ENCODE results near the gene MGME1. TPM values are rescaled to one million over a fixed set of nuclear protein-coding genes. Genes with fewer than 3 reads are reported as not detected.
"Not testable (repeated sequence)": the region's sequence is repeated elsewhere in the genome, so short reads cannot be mapped to it uniquely, and the experiment has no call there.

MGME1 gene
- total RNA-seq, 1 experiment from 2014 or later = 56.0 TPM

DNA sequence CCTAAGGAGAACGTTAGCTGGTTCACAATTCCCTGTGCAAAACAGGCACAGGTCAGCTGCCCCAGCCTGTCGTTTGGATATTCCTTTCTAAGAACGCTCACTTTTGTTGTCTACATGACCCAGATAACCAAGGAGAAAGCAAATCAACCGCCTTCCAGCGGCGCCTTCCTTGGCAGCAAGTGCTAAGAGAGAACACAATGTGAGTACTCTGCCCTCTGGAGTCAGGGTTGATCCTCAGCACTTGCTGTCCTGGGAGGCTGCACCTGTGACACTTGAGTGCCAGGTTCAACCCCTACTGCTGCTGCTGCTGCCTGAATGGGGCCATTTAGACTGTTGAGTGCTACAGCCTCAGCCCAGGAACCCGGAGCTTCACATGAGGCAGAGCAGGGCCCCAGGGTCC, 52.1 kb downstream of the MGME1 start (continued):
- TF ChIP-seq, protein P1, sequence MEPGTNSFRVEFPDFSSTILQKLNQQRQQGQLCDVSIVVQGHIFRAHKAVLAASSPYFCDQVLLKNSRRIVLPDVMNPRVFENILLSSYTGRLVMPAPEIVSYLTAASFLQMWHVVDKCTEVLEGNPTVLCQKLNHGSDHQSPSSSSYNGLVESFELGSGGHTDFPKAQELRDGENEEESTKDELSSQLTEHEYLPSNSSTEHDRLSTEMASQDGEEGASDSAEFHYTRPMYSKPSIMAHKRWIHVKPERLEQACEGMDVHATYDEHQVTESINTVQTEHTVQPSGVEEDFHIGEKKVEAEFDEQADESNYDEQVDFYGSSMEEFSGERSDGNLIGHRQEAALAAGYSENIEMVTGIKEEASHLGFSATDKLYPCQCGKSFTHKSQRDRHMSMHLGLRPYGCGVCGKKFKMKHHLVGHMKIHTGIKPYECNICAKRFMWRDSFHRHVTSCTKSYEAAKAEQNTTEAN (CRISPR knock-in tag; IDR thresholded peaks at IDR 0.05) = no peak
- no peak for TF ChIP-seq ZNF263 (CRISPR knock-in tag; IDR thresholded peaks at IDR 0.05; ENCODE audit: low read depth)
- TF ChIP-seq NR3C1 (CRISPR knock-in tag; conservative IDR thresholded peaks at IDR 0.05; ENCODE audit: low read depth) = no peak
- TF ChIP-seq, protein P2, sequence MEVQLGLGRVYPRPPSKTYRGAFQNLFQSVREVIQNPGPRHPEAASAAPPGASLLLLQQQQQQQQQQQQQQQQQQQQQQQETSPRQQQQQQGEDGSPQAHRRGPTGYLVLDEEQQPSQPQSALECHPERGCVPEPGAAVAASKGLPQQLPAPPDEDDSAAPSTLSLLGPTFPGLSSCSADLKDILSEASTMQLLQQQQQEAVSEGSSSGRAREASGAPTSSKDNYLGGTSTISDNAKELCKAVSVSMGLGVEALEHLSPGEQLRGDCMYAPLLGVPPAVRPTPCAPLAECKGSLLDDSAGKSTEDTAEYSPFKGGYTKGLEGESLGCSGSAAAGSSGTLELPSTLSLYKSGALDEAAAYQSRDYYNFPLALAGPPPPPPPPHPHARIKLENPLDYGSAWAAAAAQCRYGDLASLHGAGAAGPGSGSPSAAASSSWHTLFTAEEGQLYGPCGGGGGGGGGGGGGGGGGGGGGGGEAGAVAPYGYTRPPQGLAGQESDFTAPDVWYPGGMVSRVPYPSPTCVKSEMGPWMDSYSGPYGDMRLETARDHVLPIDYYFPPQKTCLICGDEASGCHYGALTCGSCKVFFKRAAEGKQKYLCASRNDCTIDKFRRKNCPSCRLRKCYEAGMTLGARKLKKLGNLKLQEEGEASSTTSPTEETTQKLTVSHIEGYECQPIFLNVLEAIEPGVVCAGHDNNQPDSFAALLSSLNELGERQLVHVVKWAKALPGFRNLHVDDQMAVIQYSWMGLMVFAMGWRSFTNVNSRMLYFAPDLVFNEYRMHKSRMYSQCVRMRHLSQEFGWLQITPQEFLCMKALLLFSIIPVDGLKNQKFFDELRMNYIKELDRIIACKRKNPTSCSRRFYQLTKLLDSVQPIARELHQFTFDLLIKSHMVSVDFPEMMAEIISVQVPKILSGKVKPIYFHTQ (CRISPR knock-in tag; IDR thresholded peaks at IDR 0.05) = no peak
- TF ChIP-seq, protein P3, sequence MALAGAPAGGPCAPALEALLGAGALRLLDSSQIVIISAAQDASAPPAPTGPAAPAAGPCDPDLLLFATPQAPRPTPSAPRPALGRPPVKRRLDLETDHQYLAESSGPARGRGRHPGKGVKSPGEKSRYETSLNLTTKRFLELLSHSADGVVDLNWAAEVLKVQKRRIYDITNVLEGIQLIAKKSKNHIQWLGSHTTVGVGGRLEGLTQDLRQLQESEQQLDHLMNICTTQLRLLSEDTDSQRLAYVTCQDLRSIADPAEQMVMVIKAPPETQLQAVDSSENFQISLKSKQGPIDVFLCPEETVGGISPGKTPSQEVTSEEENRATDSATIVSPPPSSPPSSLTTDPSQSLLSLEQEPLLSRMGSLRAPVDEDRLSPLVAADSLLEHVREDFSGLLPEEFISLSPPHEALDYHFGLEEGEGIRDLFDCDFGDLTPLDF (CRISPR knock-in tag; IDR thresholded peaks at IDR 0.05) = no peak
- no peak for TF ChIP-seq ETV6 (CRISPR knock-in tag; IDR thresholded peaks at IDR 0.05)
- TF ChIP-seq ZNF423 (CRISPR knock-in tag; IDR thresholded peaks at IDR 0.05) = no peak
- no peak for TF ChIP-seq TEAD1 (CRISPR knock-in tag; IDR thresholded peaks at IDR 0.05)
- TF ChIP-seq, protein P4, sequence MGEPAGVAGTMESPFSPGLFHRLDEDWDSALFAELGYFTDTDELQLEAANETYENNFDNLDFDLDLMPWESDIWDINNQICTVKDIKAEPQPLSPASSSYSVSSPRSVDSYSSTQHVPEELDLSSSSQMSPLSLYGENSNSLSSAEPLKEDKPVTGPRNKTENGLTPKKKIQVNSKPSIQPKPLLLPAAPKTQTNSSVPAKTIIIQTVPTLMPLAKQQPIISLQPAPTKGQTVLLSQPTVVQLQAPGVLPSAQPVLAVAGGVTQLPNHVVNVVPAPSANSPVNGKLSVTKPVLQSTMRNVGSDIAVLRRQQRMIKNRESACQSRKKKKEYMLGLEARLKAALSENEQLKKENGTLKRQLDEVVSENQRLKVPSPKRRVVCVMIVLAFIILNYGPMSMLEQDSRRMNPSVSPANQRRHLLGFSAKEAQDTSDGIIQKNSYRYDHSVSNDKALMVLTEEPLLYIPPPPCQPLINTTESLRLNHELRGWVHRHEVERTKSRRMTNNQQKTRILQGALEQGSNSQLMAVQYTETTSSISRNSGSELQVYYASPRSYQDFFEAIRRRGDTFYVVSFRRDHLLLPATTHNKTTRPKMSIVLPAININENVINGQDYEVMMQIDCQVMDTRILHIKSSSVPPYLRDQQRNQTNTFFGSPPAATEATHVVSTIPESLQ (CRISPR knock-in tag; IDR thresholded peaks at IDR 0.05) = no peak
- TF ChIP-seq JUN (CRISPR knock-in tag; IDR thresholded peaks at IDR 0.05) = no peak
- no peak for TF ChIP-seq ZNF317 (CRISPR knock-in tag; IDR thresholded peaks at IDR 0.05; ENCODE audit: borderline replicate concordance, low read depth)

DNA sequence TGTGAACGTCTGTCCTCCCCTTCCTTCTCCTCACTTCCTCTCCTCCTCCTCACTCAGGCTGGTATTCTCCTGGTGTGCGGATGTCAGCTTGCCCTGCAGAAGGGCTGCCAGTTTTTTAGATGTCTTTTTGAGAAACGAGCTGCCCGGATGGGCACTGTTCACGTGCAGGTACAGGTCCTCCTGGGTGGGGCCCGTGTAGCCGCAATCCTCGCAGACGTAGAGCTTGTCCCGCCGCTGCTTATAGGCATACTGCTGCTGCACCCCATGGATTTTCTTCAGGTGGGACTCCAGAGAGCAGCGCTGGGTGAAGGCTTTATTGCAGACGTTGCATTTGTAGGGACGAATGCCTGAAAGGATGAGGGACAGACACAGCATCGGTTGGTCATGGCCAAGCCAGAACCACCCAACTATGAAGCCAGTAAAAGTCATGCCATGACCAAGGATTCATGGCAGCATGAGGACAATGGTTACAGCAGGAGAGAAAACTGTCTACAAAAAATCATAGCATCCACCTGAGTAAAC, 55.8 kb downstream of the MGME1 start:
- Mint-ChIP-seq H3K27me3 (ENCODE audit: low read depth) (no peaks in the 10 kb centered on the region), H3K4me3 (no peak overlapping the region)
- POLR2A ChIA-PET = interaction anchor here (0.5 kb wide), 1 partner anchor 32 kb away, joined by 3 read pairs; no protein-coding TSS in a partner anchor

DNA sequence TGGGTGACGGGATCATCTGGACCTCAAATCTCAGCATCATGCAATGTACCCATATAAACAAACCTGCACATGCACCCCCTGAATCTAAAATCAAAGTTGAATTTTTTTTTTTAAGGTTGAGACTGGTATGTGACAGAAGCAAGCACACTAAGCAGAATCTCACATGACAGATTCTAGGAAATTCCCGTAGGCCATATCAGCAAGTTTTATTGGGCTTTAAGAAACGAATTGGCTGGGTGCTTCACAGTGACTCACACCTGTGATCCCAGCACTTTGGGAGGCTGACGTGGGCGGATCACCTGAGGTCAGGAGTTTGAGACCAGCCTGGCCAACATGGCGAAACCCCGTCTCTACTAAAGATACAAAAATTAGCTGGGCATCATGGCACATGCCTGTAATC, 58.2 kb downstream of the MGME1 start:
- POLR2A ChIA-PET; ATAC-seq; H3K4me3 Mint-ChIP-seq; H3K27me3 Mint-ChIP-seq (ENCODE audit: low read depth); H3K27ac Mint-ChIP-seq; H3K9me3 Mint-ChIP-seq; CTCF ChIA-PET; DNase-seq (ENCODE audit: low spot score); H3K36me3 Mint-ChIP-seq; H3K4me1 Mint-ChIP-seq: not testable (repeated sequence)

More for the DNA sequence above, 55.8 kb downstream of the MGME1 start:
- DNase-seq (ENCODE audit: low spot score) = no peak
- ATAC-seq = no peak
- CTCF ChIA-PET = no interaction called here
- no peaks in the 10 kb centered on the region for H3K9me3 Mint-ChIP-seq
- TF ChIP-seq RORB (CRISPR knock-in tag; IDR thresholded peaks at IDR 0.05) (no peak), ZNF219 (CRISPR knock-in tag; IDR thresholded peaks at IDR 0.05; ENCODE audit: borderline replicate concordance) (no peak), NFYB (CRISPR knock-in tag; conservative IDR thresholded peaks at IDR 0.05; ENCODE audit: low read depth) (no peak), OVOL2 (CRISPR knock-in tag; IDR thresholded peaks at IDR 0.05; ENCODE audit: borderline replicate concordance) (no peak), GTF2I (CRISPR knock-in tag; conservative IDR thresholded peaks at IDR 0.05) (no peak), MYBL2 (CRISPR knock-in tag; IDR thresholded peaks at IDR 0.05) (no peak), RELA (CRISPR knock-in tag; IDR thresholded peaks at IDR 0.05; ENCODE audit: borderline replicate concordance) (no peak), FOXP1 (CRISPR knock-in tag; IDR thresholded peaks at IDR 0.05; ENCODE audit: borderline replicate concordance) (no peak)
- TF ChIP-seq, protein P5, sequence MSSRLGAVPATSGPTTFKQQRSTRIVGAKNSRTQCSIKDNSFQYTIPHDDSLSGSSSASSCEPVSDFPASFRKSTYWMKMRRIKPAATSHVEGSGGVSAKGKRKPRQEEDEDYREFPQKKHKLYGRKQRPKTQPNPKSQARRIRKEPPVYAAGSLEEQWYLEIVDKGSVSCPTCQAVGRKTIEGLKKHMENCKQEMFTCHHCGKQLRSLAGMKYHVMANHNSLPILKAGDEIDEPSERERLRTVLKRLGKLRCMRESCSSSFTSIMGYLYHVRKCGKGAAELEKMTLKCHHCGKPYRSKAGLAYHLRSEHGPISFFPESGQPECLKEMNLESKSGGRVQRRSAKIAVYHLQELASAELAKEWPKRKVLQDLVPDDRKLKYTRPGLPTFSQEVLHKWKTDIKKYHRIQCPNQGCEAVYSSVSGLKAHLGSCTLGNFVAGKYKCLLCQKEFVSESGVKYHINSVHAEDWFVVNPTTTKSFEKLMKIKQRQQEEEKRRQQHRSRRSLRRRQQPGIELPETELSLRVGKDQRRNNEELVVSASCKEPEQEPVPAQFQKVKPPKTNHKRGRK (CRISPR knock-in tag; IDR thresholded peaks at IDR 0.05; ENCODE audit: borderline replicate concordance) = no peak
- TF ChIP-seq, protein P3 (CRISPR knock-in tag; IDR thresholded peaks at IDR 0.05) = no peak
- H3K36me3 Mint-ChIP-seq = peaks cover 14% of the 10 kb centered on the region
- no peaks in the 10 kb centered on the region for H3K4me1 Mint-ChIP-seq
- H3K27ac Mint-ChIP-seq = no peak overlapping the region
